Type B pancreatic cell (in vitro differentiated cells): ENCODE measurements around the gene CDC42SE1. TPM values are rescaled to one million over a fixed set of nuclear protein-coding genes. Genes with fewer than 3 reads are reported as not detected.

Experiments
- DNase-seq: peaks from one replicate; pipeline ENCODE4 v3.0.0; 2021; ENCODE audit warnings: mixed read lengths; ENCODE audit not compliant: unreplicated experiment; ENCODE audit errors: extremely low spot score
- H3K27ac Mint-ChIP-seq: 2 replicates; pipeline ENCODE4 v1.8.0; 2021; ENCODE audit warnings: mild to moderate bottlenecking, mixed read lengths
- H3K27me3 Mint-ChIP-seq: 2 replicates; pipeline ENCODE4 v1.8.0; 2021; ENCODE audit warnings: mixed read lengths
- H3K36me3 Mint-ChIP-seq: 2 replicates; pipeline ENCODE4 v1.8.0; 2021; ENCODE audit warnings: mixed read lengths
- H3K4me1 Mint-ChIP-seq: one replicate; pipeline ENCODE4 v1.8.0; 2021; ENCODE audit warnings: mixed read lengths; ENCODE audit not compliant: unreplicated experiment
- H3K4me3 Mint-ChIP-seq: 2 replicates; pipeline ENCODE4 v1.8.0; 2021; ENCODE audit warnings: mild to moderate bottlenecking, mixed read lengths
- H3K9me3 Mint-ChIP-seq: 2 replicates; pipeline ENCODE4 v1.8.0; 2021; ENCODE audit warnings: mixed read lengths
- total RNA-seq: library from RNA; stranded (reverse); gene quantifications from 2 replicates; pipeline ENCODE4 v1.2.1, GENCODE V29; 2021; ENCODE audit warnings: low replicate concordance
- TF ChIP-seq, protein P1 (sequence below): fragments of 200-600 bp; sonication (generic); conservative IDR thresholded peaks from 2 replicates; pipeline ENCODE4 v1.5.0; 2021; ENCODE audit warnings: antibody characterized with exemption, mild to moderate bottlenecking

CDC42SE1 gene
- total RNA-seq, 1 donor from 2014 or later = 109 TPM

DNA sequence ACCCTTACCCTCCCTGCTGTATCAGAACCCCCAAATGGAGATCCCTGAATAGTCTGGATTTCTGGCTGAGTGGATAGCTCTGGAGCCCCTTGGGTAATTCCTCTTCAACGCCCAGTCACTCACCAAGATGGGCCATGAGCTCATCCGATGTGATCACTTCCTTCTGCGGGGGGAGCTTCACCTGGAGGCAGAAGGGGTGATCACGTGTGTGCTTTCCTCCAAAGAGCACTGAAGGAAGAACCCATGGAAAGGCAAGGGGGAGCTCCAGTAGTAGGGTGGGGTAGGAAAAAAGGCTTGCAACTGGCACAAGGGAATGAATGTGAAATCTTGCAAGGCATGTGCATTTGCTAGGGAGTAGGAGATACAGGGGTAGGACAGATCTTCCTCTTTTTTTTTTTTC lies 57.8 kb downstream of the CDC42SE1 start:
- Mint-ChIP-seq H3K4me1 (peaks cover 24% of the 10 kb centered on the region), H3K27ac (no peak overlapping the region), H3K27me3 (no peaks in the 10 kb centered on the region), H3K36me3 (peaks cover 14% of the 10 kb centered on the region), H3K9me3 (no peaks in the 10 kb centered on the region), H3K4me3 (peak overlapping the region; percentile 39)
- DNase-seq = no peak
- TF ChIP-seq, protein P1, sequence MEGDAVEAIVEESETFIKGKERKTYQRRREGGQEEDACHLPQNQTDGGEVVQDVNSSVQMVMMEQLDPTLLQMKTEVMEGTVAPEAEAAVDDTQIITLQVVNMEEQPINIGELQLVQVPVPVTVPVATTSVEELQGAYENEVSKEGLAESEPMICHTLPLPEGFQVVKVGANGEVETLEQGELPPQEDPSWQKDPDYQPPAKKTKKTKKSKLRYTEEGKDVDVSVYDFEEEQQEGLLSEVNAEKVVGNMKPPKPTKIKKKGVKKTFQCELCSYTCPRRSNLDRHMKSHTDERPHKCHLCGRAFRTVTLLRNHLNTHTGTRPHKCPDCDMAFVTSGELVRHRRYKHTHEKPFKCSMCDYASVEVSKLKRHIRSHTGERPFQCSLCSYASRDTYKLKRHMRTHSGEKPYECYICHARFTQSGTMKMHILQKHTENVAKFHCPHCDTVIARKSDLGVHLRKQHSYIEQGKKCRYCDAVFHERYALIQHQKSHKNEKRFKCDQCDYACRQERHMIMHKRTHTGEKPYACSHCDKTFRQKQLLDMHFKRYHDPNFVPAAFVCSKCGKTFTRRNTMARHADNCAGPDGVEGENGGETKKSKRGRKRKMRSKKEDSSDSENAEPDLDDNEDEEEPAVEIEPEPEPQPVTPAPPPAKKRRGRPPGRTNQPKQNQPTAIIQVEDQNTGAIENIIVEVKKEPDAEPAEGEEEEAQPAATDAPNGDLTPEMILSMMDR = no peak

Other genes with a start within 250 kb of the CDC42SE1 start
- 30.1 and 36.1 TPM in 2 replicates for gene ARNT, start 183.0 kb downstream of the CDC42SE1 start, total RNA-seq
- not detected in 2 replicates for gene CTXND2, start 172.5 kb downstream of the CDC42SE1 start, total RNA-seq
- gene SETDB1, start 133.3 kb downstream of the CDC42SE1 start, total RNA-seq = 53.5 and 73.8 TPM in 2 replicates
- gene CERS2, start 84.8 kb downstream of the CDC42SE1 start, total RNA-seq = 129 and 181 TPM in 2 replicates
- 5.8 and 9.5 TPM in 2 replicates for gene ANXA9, start 77.3 kb downstream of the CDC42SE1 start, total RNA-seq
- 28.5 and 38.8 TPM in 2 replicates for gene MINDY1, start 52.7 kb downstream of the CDC42SE1 start, total RNA-seq
- gene PRUNE1, start 51.2 kb downstream of the CDC42SE1 start, total RNA-seq = 16.3 and 20.4 TPM in 2 replicates
- gene BNIPL, start 23.0 kb downstream of the CDC42SE1 start, total RNA-seq = 27.7 and 70.3 TPM in 2 replicates
- gene C1orf56, start 11.9 kb downstream of the CDC42SE1 start, total RNA-seq = 4.7 and 8.6 TPM in 2 replicates
- 9.0 and 17.0 TPM in 2 replicates for gene MLLT11, start 775 bp upstream of the CDC42SE1 start, total RNA-seq
- gene GABPB2, start 11.1 kb upstream of the CDC42SE1 start, total RNA-seq = 13.6 and 14.3 TPM in 2 replicates
- 10.6 and 37.1 TPM in 2 replicates for gene SEMA6C, start 87.0 kb upstream of the CDC42SE1 start, total RNA-seq
- gene TNFAIP8L2, start 97.0 kb upstream of the CDC42SE1 start, total RNA-seq = not detected in 2 replicates
- gene LYSMD1, start 106.3 kb upstream of the CDC42SE1 start, total RNA-seq = 8.9 and 12.3 TPM in 2 replicates
- gene SCNM1, start 106.5 kb upstream of the CDC42SE1 start, total RNA-seq = 39.3 and 42.1 TPM in 2 replicates
- gene TMOD4, start 116.4 kb upstream of the CDC42SE1 start, total RNA-seq = 1.9 TPM in 2 replicates
- gene VPS72, start 130.6 kb upstream of the CDC42SE1 start, total RNA-seq = 95.8 and 97.4 TPM in 2 replicates
- 69.8 and 77.3 TPM in 2 replicates for gene PIP5K1A, start 138.9 kb upstream of the CDC42SE1 start, total RNA-seq
- gene PSMD4, start 195.1 kb upstream of the CDC42SE1 start, total RNA-seq = 146 and 170 TPM in 2 replicates
- 29.6 and 31.7 TPM in 2 replicates for gene ZNF687, start 222.7 kb upstream of the CDC42SE1 start, total RNA-seq